Liver (tissue), 9 donors: ENCODE results near the gene RAPGEF6. TPM values are rescaled to one million over a fixed set of nuclear protein-coding genes. Genes with fewer than 3 reads are reported as not detected.

Source experiments
- DNase-seq: peaks from one replicate; pipeline ENCODE4 v3.0.0-alpha.2; 2017; ENCODE audit warnings: low spot score
- H3K27ac ChIP-seq, 2 donors: one replicate each; pipeline ENCODE4 v1.7.0; 2013; ENCODE audit warnings: inconsistent platforms in 2 of 2, low read length in 2 of 2, control low read depth in 1 of 2, low read depth in 1 of 2, mild to moderate bottlenecking in 1 of 2
- H3K27me3 ChIP-seq, 4 donors: one replicate each; pipeline versions ENCODE4 v1.6.1 to v1.7.0; 2013; ENCODE audit warnings: low read length in 3 of 4, inconsistent platforms in 1 of 4, mild to moderate bottlenecking in 1 of 4, moderate library complexity in 1 of 4; ENCODE audit not compliant: control insufficient read depth in 4 of 4, insufficient read depth in 4 of 4
- H3K36me3 ChIP-seq, 4 donors: one replicate each; pipeline versions ENCODE4 v1.6.1 to v1.7.0; 2013; ENCODE audit warnings: low read length in 3 of 4, mild to moderate bottlenecking in 3 of 4, low read depth in 1 of 4, moderate library complexity in 1 of 4; ENCODE audit not compliant: control insufficient read depth in 4 of 4, insufficient read depth in 3 of 4
- H3K4me1 ChIP-seq, 4 donors: one replicate each; pipeline versions ENCODE4 v1.6.1 to v1.7.0; 2013; ENCODE audit warnings: low read length in 3 of 4, mild to moderate bottlenecking in 3 of 4, moderate library complexity in 1 of 4; ENCODE audit not compliant: control insufficient read depth in 4 of 4, insufficient read depth in 4 of 4
- H3K4me3 ChIP-seq, 3 donors: one replicate each; pipeline versions ENCODE4 v1.6.1 to v1.7.0; 2013; ENCODE audit warnings: low read length in 3 of 3, control low read depth in 1 of 3, low read depth in 1 of 3, mild to moderate bottlenecking in 1 of 3
- H3K9ac ChIP-seq, 2 donors: one replicate each; pipeline ENCODE4 v1.7.0; 2013; ENCODE audit warnings: low read length in 2 of 2, mild to moderate bottlenecking in 2 of 2, moderate library complexity in 2 of 2, control low read depth in 1 of 2, low read depth in 1 of 2
- H3K9me3 ChIP-seq, 4 donors: one replicate each; pipeline versions ENCODE4 v1.6.1 to v1.7.0; 2013; ENCODE audit warnings: low read length in 3 of 4; ENCODE audit not compliant: control insufficient read depth in 4 of 4
- CTCF ChIP-seq: fragments of 150-350 bp; IDR thresholded peaks from 2 replicates; pipeline ENCODE4 v1.5.1; 2017; ENCODE audit warnings: improper control_type of control experiment, low read depth, low read length; ENCODE audit not compliant: missing input control
- EGR1 ChIP-seq, 2 donors: IDR thresholded peaks; 2 replicates each; pipeline ENCODE4 v1.6.1; 2016 to 2018; ENCODE audit warnings: antibody characterized with exemption in 2 of 2, low read depth in 2 of 2
- FOXA1 ChIP-seq: IDR thresholded peaks from 2 replicates; pipeline ENCODE4 v1.6.1; 2016; ENCODE audit warnings: antibody characterized with exemption
- FOXA2 ChIP-seq: IDR thresholded peaks from 2 replicates; pipeline ENCODE4 v1.6.1; 2016; ENCODE audit warnings: antibody characterized with exemption
- GABPA ChIP-seq, 2 donors: IDR thresholded peaks in 1 of 2; conservative IDR thresholded peaks in 1 of 2; 2 replicates each; pipeline ENCODE4 v1.6.1; 2016; ENCODE audit warnings: antibody characterized with exemption in 2 of 2, mild to moderate bottlenecking in 1 of 2, moderate library complexity in 1 of 2
- HNF4A ChIP-seq, 2 donors: conservative IDR thresholded peaks; 2 replicates each; pipeline ENCODE4 v1.6.1; 2016; ENCODE audit warnings: antibody characterized with exemption in 2 of 2, mild to moderate bottlenecking in 2 of 2
- HNF4G ChIP-seq: IDR thresholded peaks from 2 replicates; pipeline ENCODE4 v1.6.1; 2016; ENCODE audit warnings: antibody characterized with exemption
- JUND ChIP-seq, 2 donors: IDR thresholded peaks; 2 replicates each; pipeline ENCODE4 v1.6.1; 2016; ENCODE audit warnings: antibody characterized with exemption in 2 of 2
- NR2F2 ChIP-seq: IDR thresholded peaks from 2 replicates; pipeline ENCODE4 v1.6.1; 2016; ENCODE audit warnings: antibody characterized with exemption
- RAD21 ChIP-seq, 2 donors: IDR thresholded peaks; 2 replicates each; pipeline ENCODE4 v1.6.1; 2016; ENCODE audit warnings: antibody characterized with exemption in 2 of 2, mild to moderate bottlenecking in 2 of 2
- RXRA ChIP-seq, 2 donors: IDR thresholded peaks; 2 replicates each; pipeline ENCODE4 v1.6.1; 2017 to 2018; ENCODE audit warnings: antibody characterized with exemption in 2 of 2, mild to moderate bottlenecking in 1 of 2
- TAF1 ChIP-seq: conservative IDR thresholded peaks from 2 replicates; pipeline ENCODE4 v1.6.1; 2016; ENCODE audit warnings: antibody characterized with exemption, mild to moderate bottlenecking
- YY1 ChIP-seq: IDR thresholded peaks from 2 replicates; pipeline ENCODE4 v1.6.1; 2016; ENCODE audit warnings: antibody characterized with exemption, mild to moderate bottlenecking
- ZBTB33 ChIP-seq: IDR thresholded peaks from 2 replicates; pipeline ENCODE4 v1.6.1; 2016; ENCODE audit warnings: antibody characterized with exemption
- WGBS: extraction: QIAGEN DNeasy Blood & Tissue Kit; methylation state at CpG from one replicate; pipeline ENCODE4 v1.1.7; 2013; 5-methylcytosine and 5-hydroxymethylcytosine counted together
- polyA plus RNA-seq, 2 donors: library from polyadenylated mRNA; stranded (reverse) in 1 of 2; unstranded in 1 of 2; fragments of 200-250 nt in 1 of 2; fragments of >200 nt in 1 of 2; fragmentation: Nextera tagmentation in 1 of 2; extraction: Ambion mirVana in 1 of 2; gene quantifications; one replicate each; pipeline versions ENCODE4 v1.2.1 to v1.2.3, GENCODE V29; 2013 to 2015
- total RNA-seq, 2 donors: library from RNA; depleted of rRNA; stranded (reverse); fragments of >200 nt; gene quantifications; one replicate each; pipeline ENCODE4 v1.2.3, GENCODE V29; 2014
- TF ChIP-seq, protein P1 (sequence below): IDR thresholded peaks from 2 replicates; pipeline ENCODE4 v1.6.1; 2016; ENCODE audit warnings: antibody characterized with exemption
- TF ChIP-seq, protein P2 (sequence below): IDR thresholded peaks from 2 replicates; pipeline ENCODE4 v1.6.1; 2016; ENCODE audit warnings: antibody characterized with exemption
- TF ChIP-seq, protein P3 (sequence below): IDR thresholded peaks from 2 replicates; pipeline ENCODE4 v1.6.1; 2016; ENCODE audit warnings: antibody characterized with exemption, mild to moderate bottlenecking
- donor health status: healthy.
- donor health status: healthy.
- donor health status: healthy.
- donor health status: healthy.
- donor health status: healthy.

Gene RAPGEF6
- total and polyA plus RNA-seq, 4 donors: 1.7 to 16.1 (median 8.6) TPM

DNA sequence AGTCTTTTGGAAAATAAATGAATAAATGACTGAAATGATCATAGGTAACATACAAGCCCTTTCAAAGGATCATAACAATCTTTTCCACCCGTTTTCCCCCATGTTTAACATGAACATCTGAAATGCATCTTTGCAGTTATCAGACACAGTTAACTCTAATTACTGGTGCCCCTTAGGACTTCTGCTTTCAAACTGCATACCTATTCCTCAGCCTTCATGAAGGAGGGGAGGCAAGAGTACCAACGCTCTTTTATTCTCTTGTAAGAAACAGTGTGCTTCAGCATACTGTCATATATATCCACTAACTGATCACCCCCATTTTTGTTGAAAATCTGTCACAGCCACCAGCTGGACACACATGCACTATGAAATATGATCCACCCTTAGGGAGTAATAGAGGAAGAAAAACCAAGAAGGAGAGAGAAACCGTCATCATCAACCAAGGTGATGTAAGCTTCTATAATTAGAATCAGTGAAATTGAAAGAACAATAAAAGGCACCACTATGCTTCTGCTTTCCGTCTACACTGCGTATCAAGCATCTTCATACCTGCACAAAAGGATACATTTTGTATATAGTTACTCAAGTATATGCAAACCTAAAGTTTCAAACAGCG, 98.7 kb downstream of the RAPGEF6 start:
- Histone ChIP-seq H3K36me3 (no peaks in the 10 kb centered on the region), H3K27ac (no peak overlapping the region), H3K9ac (no peak overlapping the region), H3K4me1 (peaks cover 3 to 21% (median 13%) of the 10 kb centered on the region in 4 donors), H3K4me3 (no peak overlapping the region), H3K27me3 (no peaks in the 10 kb centered on the region), H3K9me3 (no peaks in the 10 kb centered on the region)
- WGBS: 81% methylated on average over 6 of the region's 6 CpGs
- no peak for DNase-seq
- TF ChIP-seq HNF4G (no peak), GABPA (IDR thresholded peaks at IDR 0.05 in 1 of 2, conservative IDR thresholded peaks at IDR 0.05 in 1 of 2) (no peak), JUND (IDR thresholded peaks at IDR 0.05) (no peak), RAD21 (IDR thresholded peaks at IDR 0.05) (no peak), YY1 (no peak), EGR1 (IDR thresholded peaks at IDR 0.05; ENCODE audit: low read depth in 2 of 2) (no peak), CTCF (no peak), NR2F2 (no peak), RXRA (IDR thresholded peaks at IDR 0.05) (no peak), ZBTB33 (no peak), FOXA1 (no peak), HNF4A (conservative IDR thresholded peaks at IDR 0.05) (no peak)
- TF ChIP-seq, protein P1, sequence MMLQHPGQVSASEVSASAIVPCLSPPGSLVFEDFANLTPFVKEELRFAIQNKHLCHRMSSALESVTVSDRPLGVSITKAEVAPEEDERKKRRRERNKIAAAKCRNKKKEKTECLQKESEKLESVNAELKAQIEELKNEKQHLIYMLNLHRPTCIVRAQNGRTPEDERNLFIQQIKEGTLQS: no peak
- TF ChIP-seq, protein P2, sequence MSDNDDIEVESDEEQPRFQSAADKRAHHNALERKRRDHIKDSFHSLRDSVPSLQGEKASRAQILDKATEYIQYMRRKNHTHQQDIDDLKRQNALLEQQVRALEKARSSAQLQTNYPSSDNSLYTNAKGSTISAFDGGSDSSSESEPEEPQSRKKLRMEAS: no peak

DNA sequence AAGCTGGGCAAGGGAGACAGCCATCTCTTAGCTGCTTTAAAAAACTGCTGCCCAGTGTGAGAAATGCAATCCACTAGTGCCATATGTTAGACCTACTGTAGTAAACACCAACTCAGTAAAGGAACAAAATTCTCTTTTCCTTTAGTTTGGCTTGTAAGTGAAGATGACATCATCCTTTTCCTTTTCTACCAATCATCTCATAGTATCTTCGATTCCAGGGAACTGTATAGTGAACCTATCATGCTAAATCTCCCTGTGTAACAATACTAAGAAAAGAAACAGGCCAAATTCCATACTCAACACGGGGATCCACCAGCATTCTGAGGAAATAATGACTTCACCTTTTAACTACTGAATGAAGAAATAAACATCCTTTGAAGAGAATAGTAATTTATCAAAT, 100.1 kb downstream of the RAPGEF6 start:
- Histone ChIP-seq H3K27me3 (no peaks in the 10 kb centered on the region), H3K9ac (no peak overlapping the region), H3K27ac (no peak overlapping the region), H3K9me3 (no peaks in the 10 kb centered on the region), H3K4me1 (peaks cover 3 to 20% (median 13%) of the 10 kb centered on the region in 4 donors), H3K36me3 (no peaks in the 10 kb centered on the region), H3K4me3 (no peak overlapping the region)
- no peak for TF ChIP-seq ZBTB33
- TF ChIP-seq RAD21 (IDR thresholded peaks at IDR 0.05): no peak
- TF ChIP-seq HNF4G: no peak
- no peak for TF ChIP-seq FOXA1
- TF ChIP-seq NR2F2: no peak
- no peak for TF ChIP-seq JUND (IDR thresholded peaks at IDR 0.05)
- TF ChIP-seq, protein P3, sequence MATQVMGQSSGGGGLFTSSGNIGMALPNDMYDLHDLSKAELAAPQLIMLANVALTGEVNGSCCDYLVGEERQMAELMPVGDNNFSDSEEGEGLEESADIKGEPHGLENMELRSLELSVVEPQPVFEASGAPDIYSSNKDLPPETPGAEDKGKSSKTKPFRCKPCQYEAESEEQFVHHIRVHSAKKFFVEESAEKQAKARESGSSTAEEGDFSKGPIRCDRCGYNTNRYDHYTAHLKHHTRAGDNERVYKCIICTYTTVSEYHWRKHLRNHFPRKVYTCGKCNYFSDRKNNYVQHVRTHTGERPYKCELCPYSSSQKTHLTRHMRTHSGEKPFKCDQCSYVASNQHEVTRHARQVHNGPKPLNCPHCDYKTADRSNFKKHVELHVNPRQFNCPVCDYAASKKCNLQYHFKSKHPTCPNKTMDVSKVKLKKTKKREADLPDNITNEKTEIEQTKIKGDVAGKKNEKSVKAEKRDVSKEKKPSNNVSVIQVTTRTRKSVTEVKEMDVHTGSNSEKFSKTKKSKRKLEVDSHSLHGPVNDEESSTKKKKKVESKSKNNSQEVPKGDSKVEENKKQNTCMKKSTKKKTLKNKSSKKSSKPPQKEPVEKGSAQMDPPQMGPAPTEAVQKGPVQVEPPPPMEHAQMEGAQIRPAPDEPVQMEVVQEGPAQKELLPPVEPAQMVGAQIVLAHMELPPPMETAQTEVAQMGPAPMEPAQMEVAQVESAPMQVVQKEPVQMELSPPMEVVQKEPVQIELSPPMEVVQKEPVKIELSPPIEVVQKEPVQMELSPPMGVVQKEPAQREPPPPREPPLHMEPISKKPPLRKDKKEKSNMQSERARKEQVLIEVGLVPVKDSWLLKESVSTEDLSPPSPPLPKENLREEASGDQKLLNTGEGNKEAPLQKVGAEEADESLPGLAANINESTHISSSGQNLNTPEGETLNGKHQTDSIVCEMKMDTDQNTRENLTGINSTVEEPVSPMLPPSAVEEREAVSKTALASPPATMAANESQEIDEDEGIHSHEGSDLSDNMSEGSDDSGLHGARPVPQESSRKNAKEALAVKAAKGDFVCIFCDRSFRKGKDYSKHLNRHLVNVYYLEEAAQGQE: no peak
- no peak for TF ChIP-seq TAF1
- no peak for TF ChIP-seq GABPA (IDR thresholded peaks at IDR 0.05 in 1 of 2, conservative IDR thresholded peaks at IDR 0.05 in 1 of 2)
- no peak for TF ChIP-seq RXRA (IDR thresholded peaks at IDR 0.05)
- TF ChIP-seq FOXA2: no peak
- TF ChIP-seq EGR1 (IDR thresholded peaks at IDR 0.05; ENCODE audit: low read depth in 2 of 2): no peak
- TF ChIP-seq, protein P1: no peak
- TF ChIP-seq CTCF: no peak
- 88% methylated on average over 2 of the region's 2 CpGs for WGBS
- no peak for DNase-seq
